H9 (cell line): ENCODE data around the gene RAB40B. TPM values are rescaled to one million over a fixed set of nuclear protein-coding genes. Genes with fewer than 3 reads are reported as not detected.

Source experiments
- DNase-seq: peaks from one replicate; pipeline ENCODE4 v3.0.0-alpha.2; 2017
- H2AFZ ChIP-seq: one replicate; pipeline ENCODE4 v1.6.1; 2013; ENCODE audit warnings: mild to moderate bottlenecking, low read length, control low read depth, moderate library complexity
- H2AK5ac ChIP-seq: 2 replicates; pipeline ENCODE4 v1.6.1; 2013; ENCODE audit warnings: low read length, control low read depth, mixed read lengths; ENCODE audit not compliant: insufficient read length
- H2BK120ac ChIP-seq: one replicate; pipeline ENCODE4 v1.6.1; 2013; ENCODE audit warnings: low read depth, mild to moderate bottlenecking, low read length, control low read depth, inconsistent platforms; ENCODE audit not compliant: poor library complexity, severe bottlenecking
- H2BK12ac ChIP-seq: 2 replicates; pipeline ENCODE4 v1.6.1; 2013; ENCODE audit warnings: low read length, control low read depth, mixed read lengths, low read depth; ENCODE audit not compliant: insufficient read length
- H2BK15ac ChIP-seq: 2 replicates; pipeline ENCODE4 v1.6.1; 2013; ENCODE audit warnings: low read depth, low read length, control low read depth
- H2BK20ac ChIP-seq: one replicate; pipeline ENCODE4 v1.6.1; 2013; ENCODE audit warnings: low read depth, mild to moderate bottlenecking, low read length, control low read depth, inconsistent platforms; ENCODE audit not compliant: poor library complexity, severe bottlenecking
- H2BK5ac ChIP-seq: 2 replicates; pipeline ENCODE4 v1.6.1; 2013; ENCODE audit warnings: low read length, control low read depth, mixed read lengths; ENCODE audit not compliant: insufficient read length
- H3K14ac ChIP-seq: 2 replicates; pipeline ENCODE4 v1.6.1; 2013; ENCODE audit warnings: low read length, control low read depth; ENCODE audit not compliant: insufficient read depth
- H3K18ac ChIP-seq: 2 replicates; pipeline ENCODE4 v1.6.1; 2013; ENCODE audit warnings: low read depth, mild to moderate bottlenecking, mixed read lengths, low read length, control low read depth; ENCODE audit not compliant: insufficient read length
- H3K23ac ChIP-seq: 2 replicates; pipeline ENCODE4 v1.6.1; 2013; ENCODE audit warnings: low read length, control low read depth, mixed read lengths, low read depth; ENCODE audit not compliant: insufficient read length
- H3K23me2 ChIP-seq: 2 replicates; pipeline ENCODE4 v1.6.1; 2013; ENCODE audit warnings: low read depth, mild to moderate bottlenecking, mixed read lengths, low read length, control low read depth; ENCODE audit not compliant: insufficient read length, poor library complexity, severe bottlenecking
- H3K27ac ChIP-seq: 2 replicates; pipeline ENCODE4 v1.5.1; 2013; ENCODE audit warnings: low read length, control low read depth, mixed read lengths, low read depth; ENCODE audit not compliant: insufficient read length
- H3K27me3 ChIP-seq: 2 replicates; pipeline ENCODE4 v1.6.1; 2013; ENCODE audit warnings: low read length, control low read depth, inconsistent platforms; ENCODE audit not compliant: insufficient read depth
- H3K4ac ChIP-seq: 2 replicates; pipeline ENCODE4 v1.6.1; 2013; ENCODE audit warnings: low read depth, mild to moderate bottlenecking, control low read depth, inconsistent platforms, low read length, moderate library complexity
- H3K4me1 ChIP-seq: 2 replicates; pipeline ENCODE4 v1.6.1; 2013; ENCODE audit warnings: low read length, control low read depth, inconsistent platforms; ENCODE audit not compliant: insufficient read depth
- H3K4me2 ChIP-seq: 2 replicates; pipeline ENCODE4 v1.6.1; 2013; ENCODE audit warnings: low read length, control low read depth, mixed read lengths; ENCODE audit not compliant: insufficient read length, insufficient read depth
- H3K56ac ChIP-seq: 2 replicates; pipeline ENCODE4 v1.6.1; 2013; ENCODE audit warnings: low read depth, mild to moderate bottlenecking, mixed read lengths, low read length, control low read depth; ENCODE audit not compliant: insufficient read length
- H3K79me1 ChIP-seq: 2 replicates; pipeline ENCODE4 v1.6.1; 2013; ENCODE audit warnings: low read depth, mild to moderate bottlenecking, moderate library complexity, low read length, control low read depth, inconsistent platforms; ENCODE audit not compliant: insufficient read depth, poor library complexity, severe bottlenecking
- H3K79me2 ChIP-seq: 2 replicates; pipeline ENCODE4 v1.6.1; 2013; ENCODE audit warnings: low read length, control low read depth, inconsistent platforms; ENCODE audit not compliant: insufficient read depth
- H3K9ac ChIP-seq: 2 replicates; pipeline ENCODE4 v1.6.1; 2013; ENCODE audit warnings: low read length, control low read depth, mixed read lengths; ENCODE audit not compliant: insufficient read length; ENCODE audit errors: extremely low read depth
- H3K9me3 ChIP-seq: one replicate; pipeline ENCODE4 v1.6.1; 2013; ENCODE audit warnings: low read depth, low read length, inconsistent platforms; ENCODE audit not compliant: control insufficient read depth
- H3T11ph ChIP-seq: one replicate; pipeline ENCODE4 v1.6.1; 2013; ENCODE audit warnings: mild to moderate bottlenecking, low read length, control low read depth, inconsistent platforms
- H4K20me1 ChIP-seq: one replicate; pipeline ENCODE4 v1.6.1; 2013; ENCODE audit not compliant: control insufficient read depth, insufficient read length, insufficient read depth
- H4K5ac ChIP-seq: 2 replicates; pipeline ENCODE4 v1.6.1; 2013; ENCODE audit warnings: low read depth, mild to moderate bottlenecking, mixed read lengths, low read length, control low read depth; ENCODE audit not compliant: insufficient read length
- H4K8ac ChIP-seq: replicated peaks from 2 replicates; pipeline ENCODE4 v1.6.1; 2013; ENCODE audit warnings: low read length, control low read depth, mixed read lengths, low read depth; ENCODE audit not compliant: insufficient read length
- H4K91ac ChIP-seq: 2 replicates; pipeline ENCODE4 v1.6.1; 2013; ENCODE audit warnings: low read depth, mild to moderate bottlenecking, moderate library complexity, mixed read lengths, low read length, control low read depth; ENCODE audit not compliant: insufficient read length
- H3K27ac Mint-ChIP-seq, 3 experiments: 2 replicates in 2 of 3; 3 replicates in 1 of 3; pipeline ENCODE4 v1.8.0; 2020 to 2021; ENCODE audit warnings: mixed read lengths in 3 of 3, mild to moderate bottlenecking in 1 of 3, moderate library complexity in 1 of 3
- H3K27me3 Mint-ChIP-seq: 2 replicates; pipeline ENCODE4 v1.8.0; 2021; ENCODE audit warnings: low read depth, mild to moderate bottlenecking, moderate library complexity, mixed read lengths
- H3K36me3 Mint-ChIP-seq, 3 experiments: 2 replicates in 2 of 3; 3 replicates in 1 of 3; pipeline ENCODE4 v1.8.0; 2020 to 2021; ENCODE audit warnings: low read depth in 3 of 3, mixed read lengths in 3 of 3; ENCODE audit not compliant: insufficient read depth in 1 of 3
- H3K4me1 Mint-ChIP-seq, 2 experiments: 2 replicates each; pipeline ENCODE4 v1.8.0; 2020; ENCODE audit warnings: mixed read lengths in 2 of 2
- H3K4me3 Mint-ChIP-seq, 2 experiments: 2 replicates in 1 of 2; 3 replicates in 1 of 2; pipeline ENCODE4 v1.8.0; 2020 to 2021; ENCODE audit warnings: mild to moderate bottlenecking in 2 of 2, mixed read lengths in 2 of 2, moderate library complexity in 1 of 2
- H3K9me3 Mint-ChIP-seq, 2 experiments: 2 replicates in 1 of 2; 3 replicates in 1 of 2; pipeline ENCODE4 v1.8.0; 2020; ENCODE audit warnings: mild to moderate bottlenecking in 2 of 2, mixed read lengths in 2 of 2, moderate library complexity in 1 of 2
- CTCF ChIP-seq: fragments of 200-600 bp; sonication (generic); conservative IDR thresholded peaks from 3 replicates; pipeline ENCODE4 v1.8.0; 2021; ENCODE audit warnings: antibody characterized with exemption, mild to moderate bottlenecking
- WGBS: extraction: QIAGEN DNeasy Blood & Tissue Kit; methylation state at CpG from one replicate; pipeline ENCODE4 v1.1.7; 2013; ENCODE audit warnings: missing lambda C conversion rate, low lambda C conversion rate, mixed read lengths; ENCODE audit not compliant: insufficient read length; ENCODE audit errors: extremely low coverage; 5-methylcytosine and 5-hydroxymethylcytosine counted together
- total RNA-seq: library from RNA; stranded (reverse); gene quantifications from 2 replicates; pipeline ENCODE4 v1.2.1, GENCODE V29; 2021

The RAB40B gene
- total RNA-seq, 1 experiment from 2014 or later = 3.5 TPM

GRCh38 chr17:82632451-82632850 lies 66.0 kb downstream of the RAB40B start:
- no peak overlapping the region for H4K91ac ChIP-seq
- peaks cover 7% of the 10 kb centered on the region; the same call in 1 of the 2 replicates for H3K79me2 ChIP-seq
- no peak overlapping the region for H3K9ac ChIP-seq
- no peaks in the 10 kb centered on the region for H3K27me3 ChIP-seq
- H3K27ac ChIP-seq = no peak overlapping the region
- TF ChIP-seq CTCF = no peak
- no peak overlapping the region; a peak in 1 of 5 replicates for H3K4me3 Mint-ChIP-seq
- H2BK20ac ChIP-seq = no peak overlapping the region
- no peak overlapping the region for H3T11ph ChIP-seq
- peak overlapping the region; percentile 71 for H4K8ac ChIP-seq
- H3K36me3 Mint-ChIP-seq = peaks cover 10 to 56% (median 55%) of the 10 kb centered on the region in 3 experiments; a peak in 6 of 7 replicates
- H3K27ac Mint-ChIP-seq = peak overlapping the region in 2 of 3 experiments; percentile 34 to 35; a peak in 1 of 7 replicates
- H2BK120ac ChIP-seq = no peak overlapping the region
- no peak overlapping the region for H4K5ac ChIP-seq
- peaks cover 12% of the 10 kb centered on the region for H3K79me1 ChIP-seq
- no peak for DNase-seq
- H2BK5ac ChIP-seq = no peak overlapping the region
- H3K4me1 ChIP-seq = no peaks in the 10 kb centered on the region
- H3K4me1 Mint-ChIP-seq = peaks cover 3 to 8% of the 10 kb centered on the region in 2 experiments; a peak in 3 of 4 replicates
- H3K56ac ChIP-seq = no peak overlapping the region
- no peak overlapping the region for H2BK12ac ChIP-seq
- no peak overlapping the region for H3K23ac ChIP-seq
- no peak overlapping the region for H3K14ac ChIP-seq
- no CpG with 5 or more reads among the region's 8 CpGs for WGBS
- no peaks in the 10 kb centered on the region for H4K20me1 ChIP-seq
- no peaks in the 10 kb centered on the region for H3K9me3 Mint-ChIP-seq
- no peaks in the 10 kb centered on the region for H3K23me2 ChIP-seq
- no peak overlapping the region for H2BK15ac ChIP-seq
- no peak overlapping the region for H3K18ac ChIP-seq
- no peaks in the 10 kb centered on the region for H3K9me3 ChIP-seq
- H3K27me3 Mint-ChIP-seq = no peaks in the 10 kb centered on the region
- H2AK5ac ChIP-seq = no peak overlapping the region
- H3K4me2 ChIP-seq = no peak overlapping the region
- H3K4ac ChIP-seq = no peak overlapping the region
- no peak overlapping the region for H2AFZ ChIP-seq
